NCI-H2029 treated with DMSO at 0.1 percent for 48 hours (cell line): ENCODE results near the gene AUTS2.

Source experiments
- DNase-seq: peaks from one replicate; lab custom pipeline; 2025; lab: John Stamatoyannopoulos, UW

Gene AUTS2

GRCh38 chr7:69789563-69789962 is 191.3 kb downstream of the AUTS2 start:
- no peak for DNase-seq

GRCh38 chr7:69790977-69791724 is 192.9 kb downstream of the AUTS2 start:
- no peak for DNase-seq

- no peak for DNase-seq
These were observed 193.5 kb downstream of the AUTS2 start for GRCh38 chr7:69791739-69792138.

- DNase-seq: no peak
These were observed 197.7 kb downstream of the AUTS2 start for GRCh38 chr7:69795932-69796331.

GRCh38 chr7:69796416-69796815 is 198.1 kb downstream of the AUTS2 start:
- DNase-seq: no peak

GRCh38 chr7:69799048-69799697 is 200.9 kb downstream of the AUTS2 start:
- DNase-seq: no peak

- DNase-seq: no peak
These were observed 201.7 kb downstream of the AUTS2 start for GRCh38 chr7:69799990-69800389.

GRCh38 chr7:69800495-69800894 is 202.2 kb downstream of the AUTS2 start:
- DNase-seq: no peak

GRCh38 chr7:69801729-69802682 is 203.7 kb downstream of the AUTS2 start:
- DNase-seq: no peak

- DNase-seq: peak; percentile 70
These were observed 205.6 kb downstream of the AUTS2 start for GRCh38 chr7:69803699-69804516.

- no peak for DNase-seq
These were observed 206.7 kb downstream of the AUTS2 start for GRCh38 chr7:69804962-69805361.

- no peak for DNase-seq
These were observed 210.1 kb downstream of the AUTS2 start for GRCh38 chr7:69808391-69808790.

- no peak for DNase-seq
These were observed 213.4 kb downstream of the AUTS2 start for GRCh38 chr7:69811476-69812308.

- no peak for DNase-seq
These were observed 214.5 kb downstream of the AUTS2 start for GRCh38 chr7:69812756-69813155.

- no peak for DNase-seq
These were observed 215.5 kb downstream of the AUTS2 start for GRCh38 chr7:69813637-69814240.

- DNase-seq: no peak
These were observed 216.2 kb downstream of the AUTS2 start for GRCh38 chr7:69814421-69814962.

GRCh38 chr7:69816501-69816900 is 218.2 kb downstream of the AUTS2 start:
- DNase-seq: no peak

- DNase-seq: no peak
These were observed 218.8 kb downstream of the AUTS2 start for GRCh38 chr7:69817121-69817520.

GRCh38 chr7:69817841-69818635 is 219.8 kb downstream of the AUTS2 start:
- no peak for DNase-seq
